ENCODE data around the gene PDK3. TPM values are rescaled to one million over a fixed set of nuclear protein-coding genes. Genes with fewer than 3 reads are reported as not detected.
A peak's percentile ranks its signal among the peaks of the same experiment; 100 is the strongest.

PDK3 gene
- polyA plus RNA-seq (ENCODE audit: insufficient read length in 4 of 4): 10 to 100 TPM in 1 of 4 donors, 1 to 10 TPM in 3; 3.7 to 10.5 (median 8.7) TPM

DNA sequence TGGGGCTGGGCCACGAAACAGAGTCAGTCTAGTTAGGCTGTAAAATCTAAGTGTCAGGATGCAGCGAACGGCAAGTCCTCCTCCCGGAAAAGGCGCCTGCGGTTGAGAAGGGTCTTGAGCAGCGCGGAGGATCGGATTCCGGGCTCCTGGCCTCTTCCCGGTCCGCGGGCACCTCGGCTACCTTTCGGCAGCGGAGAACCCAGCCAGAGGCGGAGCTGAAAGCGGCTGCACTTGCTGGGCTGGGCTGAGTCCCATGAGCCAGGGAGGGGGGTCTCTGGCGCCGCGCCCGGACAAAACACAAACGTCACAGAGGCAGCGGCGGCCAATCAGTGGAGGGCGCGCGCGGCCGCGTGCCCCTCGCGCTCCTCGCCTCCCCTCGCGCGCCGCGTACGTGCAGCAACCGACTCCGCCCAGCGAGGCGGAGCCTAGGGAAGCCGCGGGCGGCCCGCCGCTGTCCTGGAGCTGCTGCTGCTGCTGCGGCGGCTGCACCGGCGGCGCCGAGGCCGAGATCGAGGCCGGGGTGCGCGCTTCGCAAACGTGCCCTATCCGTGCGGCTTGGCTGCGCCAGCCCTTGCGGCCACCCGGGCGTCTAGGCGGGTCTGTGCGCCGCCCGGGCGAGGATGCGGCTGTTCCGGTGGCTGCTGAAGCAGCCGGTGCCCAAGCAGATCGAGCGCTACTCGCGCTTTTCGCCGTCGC lies at the start of gene PDK3:
Gene PDK3 (plus strand): TSS at position 451 of the 696 bp plus-strand sequence. CDS start 170 bp downstream, at position 621.
- DNase-seq (ENCODE audit: low read depth in 4 of 4, low spot score in 3 of 4): peak; percentile 53 to 78 (median 74)

DNA sequence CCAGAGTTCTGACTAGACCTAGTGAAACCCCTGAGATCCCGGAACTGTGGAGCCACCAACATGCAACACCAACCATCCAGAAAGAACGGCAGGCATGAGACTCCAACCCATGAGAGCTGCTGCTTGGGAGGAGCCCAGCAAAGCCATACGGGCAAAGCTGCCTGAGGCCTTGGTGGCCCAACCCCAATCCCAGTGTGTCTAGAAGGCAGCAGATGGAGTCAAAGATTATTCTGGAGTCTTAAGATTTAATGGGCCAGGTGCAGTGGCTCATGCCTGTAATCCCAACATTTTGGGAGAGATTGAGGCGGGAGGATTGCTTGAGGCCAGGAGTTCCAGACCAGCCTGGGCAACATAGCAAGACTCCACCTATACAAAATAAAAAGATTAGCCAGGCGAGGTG lies 49.2 kb upstream of the PDK3 start:
- no peak for DNase-seq (ENCODE audit: low read depth in 4 of 4, low spot score in 3 of 4)

DNA sequence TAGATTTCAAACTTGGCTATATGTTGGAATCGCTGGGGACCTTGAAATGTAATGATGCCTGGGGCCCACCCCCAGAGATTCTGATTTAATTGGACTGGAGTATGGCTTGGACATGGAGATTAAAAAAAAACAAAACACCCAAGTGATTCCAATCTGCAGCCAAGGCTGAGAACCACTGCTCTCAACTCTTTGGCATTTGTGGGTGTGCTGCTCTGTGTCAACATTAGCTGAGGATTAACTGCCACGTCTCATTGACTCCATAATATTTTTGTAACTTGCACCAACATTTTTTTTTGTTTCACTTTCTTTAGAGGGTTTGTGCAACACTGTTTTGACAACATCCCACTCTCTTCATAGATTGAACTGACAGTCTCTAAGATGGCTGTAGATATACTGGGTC lies 41.1 kb upstream of the PDK3 start:
- DNase-seq (ENCODE audit: low read depth in 4 of 4, low spot score in 3 of 4): no peak

DNA sequence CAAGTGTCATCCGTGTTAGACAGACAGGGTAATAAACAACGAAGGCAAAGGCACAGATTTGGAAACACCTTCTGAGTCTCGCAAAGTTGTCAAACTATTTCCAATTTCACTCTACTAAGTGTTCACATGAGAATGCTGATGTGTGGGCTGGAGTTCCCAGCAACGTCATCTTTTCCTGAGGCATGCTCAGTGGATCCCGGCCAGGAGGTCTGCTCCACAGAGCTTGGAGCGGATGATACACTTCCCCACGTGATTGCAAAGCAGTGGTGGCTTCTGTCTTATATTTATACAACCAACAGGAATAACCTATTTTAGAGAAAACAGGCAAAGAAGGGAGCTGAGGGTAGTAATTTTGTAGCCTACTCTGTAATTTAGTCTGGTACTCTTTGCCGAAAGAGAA lies 40.1 kb upstream of the PDK3 start:
- DNase-seq (ENCODE audit: low read depth in 4 of 4, low spot score in 3 of 4): no peak

DNA sequence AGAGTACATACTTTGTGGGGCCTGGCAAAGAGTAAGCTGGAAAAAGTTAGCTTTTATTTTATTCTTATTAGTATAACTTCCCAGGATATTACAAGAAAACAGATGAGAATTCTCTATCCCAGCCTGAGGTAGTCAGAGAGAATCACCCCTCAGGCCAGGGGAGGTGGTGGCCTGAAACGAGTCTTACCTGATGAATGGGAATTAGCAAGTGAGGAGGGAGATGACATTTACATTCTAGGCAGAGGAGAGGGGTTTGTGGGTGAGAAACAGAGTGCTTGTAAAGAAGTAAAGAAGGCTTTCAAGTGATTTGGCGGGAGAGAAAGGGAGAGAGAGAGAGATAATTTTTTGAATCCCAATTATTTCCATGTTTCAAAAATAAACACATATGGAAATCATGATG lies 39.3 kb upstream of the PDK3 start:
- DNase-seq (ENCODE audit: low read depth in 4 of 4, low spot score in 3 of 4): no peak

DNA sequence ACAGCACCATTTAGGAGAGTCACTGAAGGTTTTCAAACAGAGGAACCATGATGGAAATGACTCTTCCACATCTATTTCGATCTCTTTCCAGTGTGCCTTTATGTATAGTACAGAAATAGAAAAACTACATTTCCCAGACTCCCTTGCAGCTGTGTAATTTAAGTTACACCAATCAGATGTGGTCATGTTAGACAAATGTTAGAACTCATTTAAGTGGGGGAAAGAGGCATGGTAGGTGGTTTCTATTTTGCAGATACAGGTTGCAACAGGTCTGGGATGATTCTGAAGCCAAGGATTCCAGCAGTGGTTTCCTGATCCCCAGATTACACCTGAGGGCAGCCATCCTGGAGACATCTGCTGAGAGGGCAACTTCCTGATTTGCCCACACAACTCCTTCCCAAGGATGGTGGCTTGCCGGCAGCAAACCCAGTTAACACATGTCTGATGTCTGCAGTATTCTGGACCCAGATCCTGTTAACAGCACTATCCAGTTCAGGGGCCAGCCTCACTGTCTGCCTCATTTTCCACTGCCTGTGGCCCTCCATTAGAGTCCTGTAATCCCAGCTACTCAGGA lies 38.7 kb upstream of the PDK3 start:
- DNase-seq (ENCODE audit: low read depth in 4 of 4, low spot score in 3 of 4): no peak

DNA sequence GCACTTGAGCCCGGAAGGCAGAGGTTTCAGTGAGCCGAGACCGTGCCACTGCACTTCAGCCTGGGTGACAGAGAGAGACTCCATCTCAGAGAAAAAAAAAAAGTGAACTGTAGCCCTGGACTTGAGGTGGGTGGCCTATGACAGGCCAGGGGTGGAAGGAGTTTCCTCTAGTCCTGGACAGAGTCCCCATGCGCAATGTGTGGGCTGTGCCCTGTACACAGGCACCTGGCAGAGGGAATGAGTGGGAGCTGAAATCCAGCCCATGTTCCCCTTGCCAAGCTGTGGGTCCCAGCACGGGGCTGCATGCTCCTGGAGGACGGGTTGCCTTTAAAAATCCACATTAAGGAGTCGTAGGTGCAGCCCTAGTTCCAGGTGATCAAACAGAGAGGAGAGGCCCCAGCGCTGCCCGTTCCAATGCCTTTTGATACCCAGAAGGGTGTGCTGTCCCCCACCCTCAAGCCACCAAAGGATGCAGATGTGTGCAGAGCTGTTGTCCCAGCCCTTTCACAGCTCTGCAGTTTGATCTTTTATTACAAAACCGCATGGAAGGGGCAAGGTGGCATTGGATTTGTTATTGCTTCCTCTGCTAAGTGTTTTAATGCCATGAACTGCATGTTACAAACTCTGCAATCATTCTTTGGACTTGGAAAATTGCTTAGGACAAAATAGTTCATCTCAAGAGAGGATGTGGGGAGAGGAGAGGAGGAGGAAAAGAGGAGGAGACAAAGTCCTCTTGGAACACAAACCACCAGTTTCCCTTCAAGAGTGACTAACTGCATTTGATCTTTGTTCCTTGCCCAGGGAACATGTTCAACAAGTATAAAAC lies 38.0 kb upstream of the PDK3 start:
- no peak for DNase-seq (ENCODE audit: low read depth in 4 of 4, low spot score in 3 of 4)

DNA sequence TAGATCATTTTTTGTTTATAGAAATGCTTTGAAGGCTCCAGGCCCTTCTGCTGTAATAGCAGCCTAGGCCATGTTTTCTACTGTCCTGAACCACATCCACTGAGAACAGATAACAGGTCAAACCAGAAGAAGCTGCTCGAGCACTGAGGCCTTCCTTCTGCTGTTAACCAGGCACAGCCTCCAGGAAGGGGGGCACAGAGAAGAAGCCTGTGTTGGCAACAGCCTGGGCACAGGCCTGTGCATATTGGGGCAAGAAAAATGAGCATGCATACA lies 37.4 kb upstream of the PDK3 start:
- no peak for DNase-seq (ENCODE audit: low read depth in 4 of 4, low spot score in 3 of 4)

DNA sequence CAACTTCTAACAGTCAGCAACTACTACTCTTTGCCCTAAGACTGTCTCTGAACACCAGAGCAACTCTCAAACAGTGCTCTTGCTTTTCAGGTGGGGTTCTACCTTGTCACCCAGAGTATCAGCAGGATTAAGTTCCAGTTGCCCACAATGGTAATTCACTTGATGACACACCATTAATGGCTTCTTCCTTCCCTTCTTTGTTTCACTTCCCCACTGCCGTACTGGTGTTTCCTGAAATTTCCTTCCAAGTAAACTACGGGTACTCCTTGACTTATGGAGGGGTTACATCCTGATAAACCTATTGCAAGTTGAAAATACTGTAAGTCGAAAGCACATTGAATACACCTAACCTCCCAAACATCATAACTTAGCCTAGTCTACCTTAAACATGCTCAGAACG lies 36.6 kb upstream of the PDK3 start:
- no peak for DNase-seq (ENCODE audit: low read depth in 4 of 4, low spot score in 3 of 4)

DNA sequence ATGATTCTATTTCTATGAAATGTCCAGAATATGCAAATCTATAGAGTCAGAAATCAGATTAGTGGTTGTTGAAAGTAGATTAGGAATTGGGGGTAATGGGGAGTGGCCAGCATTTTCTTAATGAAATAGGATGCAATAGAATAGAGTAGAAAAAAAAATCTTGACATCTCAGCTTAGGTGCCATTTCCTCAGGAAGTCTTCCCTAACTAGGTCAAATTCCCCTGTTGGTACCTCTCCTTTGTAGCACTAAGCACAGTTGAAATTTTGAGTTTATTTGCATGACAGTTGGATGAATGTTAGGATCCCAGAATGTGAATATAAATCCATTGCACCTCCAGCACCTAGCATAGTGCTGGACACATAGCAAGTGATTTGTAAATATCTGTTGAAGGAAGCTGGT lies 30.0 kb upstream of the PDK3 start:
- DNase-seq (ENCODE audit: low read depth in 4 of 4, low spot score in 3 of 4): no peak

DNA sequence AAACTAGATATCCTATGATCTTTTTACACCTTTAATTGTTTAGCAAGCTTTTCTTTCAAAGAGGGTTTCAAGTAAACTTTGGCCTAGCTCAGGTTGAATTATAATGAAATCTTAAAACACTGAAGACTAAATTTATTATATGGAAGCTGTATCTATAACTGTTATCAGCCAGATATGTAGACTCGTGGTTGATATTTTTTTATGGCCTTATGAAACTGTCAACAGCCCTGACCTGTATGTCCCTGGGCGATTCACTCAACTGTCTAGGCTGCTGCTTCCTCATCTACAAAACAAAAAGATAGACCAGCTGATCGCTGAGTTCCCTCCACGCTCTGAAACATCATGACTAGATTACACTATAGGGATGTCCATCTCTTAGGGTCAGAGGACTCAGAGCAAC lies 21.2 kb upstream of the PDK3 start:
- no peak for DNase-seq (ENCODE audit: low read depth in 4 of 4, low spot score in 3 of 4)

DNA sequence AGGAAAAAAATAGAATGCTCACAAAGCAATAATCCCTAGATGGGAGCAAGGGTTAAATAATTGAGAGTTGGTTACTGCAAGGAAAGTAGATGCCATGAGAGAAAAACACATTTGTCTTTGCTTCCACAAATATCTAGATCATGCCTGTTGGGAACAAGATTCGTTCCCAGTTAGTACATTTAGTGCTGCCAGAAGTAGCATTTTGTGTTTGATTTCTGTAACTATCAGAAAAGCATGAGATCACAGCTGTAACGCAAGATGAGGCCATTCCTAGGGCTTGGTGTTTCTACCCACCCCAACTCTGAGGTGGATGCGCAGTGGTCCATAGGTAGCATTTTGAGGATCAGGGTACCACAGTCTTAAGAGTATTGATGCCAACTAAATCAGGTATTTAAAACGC lies 20.4 kb upstream of the PDK3 start:
- no peak for DNase-seq (ENCODE audit: low read depth in 4 of 4, low spot score in 3 of 4)

DNA sequence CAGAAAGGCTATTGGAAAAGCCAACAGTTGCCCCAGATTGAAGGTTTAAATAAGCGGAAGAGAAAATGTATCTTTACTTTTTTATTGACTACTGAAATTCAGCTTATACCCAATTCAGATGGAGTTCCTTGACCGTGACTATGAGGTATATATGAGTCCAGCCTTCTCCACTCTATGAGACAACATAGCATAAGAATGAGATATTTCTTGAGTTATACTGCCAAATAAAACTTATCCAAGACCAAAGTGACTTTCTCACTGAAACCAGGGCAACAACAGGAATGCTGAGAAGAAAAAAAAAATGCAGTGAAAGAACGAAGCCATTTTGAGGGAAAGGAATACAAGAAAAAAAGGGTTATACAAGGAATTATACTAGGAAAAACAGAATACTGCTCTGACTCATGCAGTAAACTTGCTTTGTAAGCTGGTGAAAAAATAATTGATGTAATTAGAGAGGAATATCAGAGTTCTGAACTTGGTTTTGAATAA lies 16.3 kb upstream of the PDK3 start:
- no peak for DNase-seq (ENCODE audit: low read depth in 4 of 4, low spot score in 3 of 4)

DNA sequence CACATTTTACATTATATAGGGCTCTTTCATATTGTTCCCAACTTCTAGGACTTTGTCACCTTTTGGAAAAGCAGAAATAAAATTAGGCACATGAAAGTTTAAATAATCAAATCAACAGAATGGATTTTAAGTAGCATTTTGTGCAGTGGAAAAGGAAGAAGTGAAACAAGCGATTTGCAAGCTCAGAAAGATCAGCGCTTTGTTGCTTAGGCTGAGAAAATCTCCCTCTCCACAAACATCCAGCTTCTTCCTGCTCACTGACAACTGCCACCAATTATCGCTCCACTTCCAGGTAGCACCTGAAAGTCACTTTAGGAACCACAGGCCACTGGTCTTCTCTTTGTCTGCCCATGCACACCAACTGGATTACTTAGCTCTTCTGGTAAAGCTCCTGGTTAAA lies 2.0 kb upstream of the PDK3 start:
- DNase-seq (ENCODE audit: low read depth in 4 of 4, low spot score in 3 of 4): no peak

DNA sequence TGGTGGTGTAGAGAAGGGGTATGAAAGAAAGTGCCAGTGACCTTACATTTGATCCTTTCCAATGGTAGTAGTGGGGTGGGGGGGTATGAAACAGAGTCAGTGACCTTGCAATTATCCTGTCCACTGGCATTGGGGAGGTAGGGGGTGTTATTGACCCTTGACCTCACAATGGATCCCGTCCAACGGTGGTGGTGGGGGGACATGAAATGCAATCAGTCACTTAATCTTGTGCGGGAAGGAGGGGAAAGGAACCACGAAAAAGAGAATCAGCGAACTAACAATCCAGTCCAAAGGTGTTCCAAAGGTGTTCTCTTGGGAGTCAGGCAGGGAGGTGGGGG lies 619 bp upstream of the PDK3 start:
- no peak for DNase-seq (ENCODE audit: low read depth in 4 of 4, low spot score in 3 of 4)

DNA sequence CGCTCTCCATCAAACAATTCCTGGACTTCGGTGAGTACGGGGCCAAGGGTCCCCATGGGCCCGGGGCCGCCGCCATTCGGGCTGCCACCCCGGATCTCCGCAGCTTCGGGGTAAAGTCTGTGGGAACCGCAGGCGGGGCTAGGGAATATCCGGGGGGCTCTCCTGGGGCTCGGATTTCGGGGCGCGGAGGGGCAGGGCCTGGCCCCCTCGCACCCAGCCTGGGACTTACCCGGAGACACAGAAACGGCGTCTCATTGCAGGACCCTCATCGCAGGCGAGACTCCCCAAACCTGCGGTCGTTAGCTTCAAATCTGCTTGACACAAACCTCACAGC lies 413 bp downstream of the PDK3 start:
- DNase-seq (ENCODE audit: low read depth in 4 of 4, low spot score in 3 of 4): no peak

DNA sequence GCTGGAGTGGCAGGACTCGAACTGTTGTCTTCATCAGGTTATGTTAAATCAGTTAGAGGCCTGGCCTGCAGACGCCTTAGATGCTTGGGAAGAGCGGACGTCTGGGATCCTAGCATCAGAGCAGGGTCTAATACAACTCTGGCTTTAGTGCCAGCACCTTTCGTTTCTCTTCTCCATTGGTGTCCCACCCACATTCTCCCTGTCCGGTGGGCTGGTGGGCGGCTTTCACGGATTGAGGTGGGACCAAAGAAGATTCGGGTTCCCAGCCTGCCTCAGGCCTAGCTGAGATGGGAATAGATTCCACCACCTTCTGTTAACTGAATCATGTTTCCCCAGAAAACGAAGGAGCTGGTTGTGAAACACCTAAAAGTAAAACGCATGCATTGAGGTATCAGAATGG lies 939 bp downstream of the PDK3 start:
- DNase-seq (ENCODE audit: low read depth in 4 of 4, low spot score in 3 of 4): no peak

DNA sequence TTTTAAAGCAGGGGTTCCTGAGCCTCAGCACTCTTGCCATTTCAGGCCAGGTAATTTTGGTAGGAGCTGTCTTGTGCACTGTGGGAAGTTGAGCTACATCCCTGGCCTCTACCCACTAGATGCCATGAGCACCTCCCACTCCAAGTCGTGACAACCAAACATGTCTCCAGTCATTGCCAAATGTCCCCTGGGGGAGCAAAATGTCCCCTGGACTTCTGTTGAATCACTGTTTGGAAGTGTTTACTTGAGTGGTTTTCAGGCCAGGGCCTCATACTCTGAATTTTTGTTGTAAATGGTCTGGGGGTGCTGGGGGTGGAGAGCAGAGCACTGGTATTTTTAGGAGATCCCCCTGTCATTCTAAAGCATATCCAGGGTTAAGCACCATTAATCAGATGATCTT lies 3.2 kb downstream of the PDK3 start:
- no peak for DNase-seq (ENCODE audit: low read depth in 4 of 4, low spot score in 3 of 4)

DNA sequence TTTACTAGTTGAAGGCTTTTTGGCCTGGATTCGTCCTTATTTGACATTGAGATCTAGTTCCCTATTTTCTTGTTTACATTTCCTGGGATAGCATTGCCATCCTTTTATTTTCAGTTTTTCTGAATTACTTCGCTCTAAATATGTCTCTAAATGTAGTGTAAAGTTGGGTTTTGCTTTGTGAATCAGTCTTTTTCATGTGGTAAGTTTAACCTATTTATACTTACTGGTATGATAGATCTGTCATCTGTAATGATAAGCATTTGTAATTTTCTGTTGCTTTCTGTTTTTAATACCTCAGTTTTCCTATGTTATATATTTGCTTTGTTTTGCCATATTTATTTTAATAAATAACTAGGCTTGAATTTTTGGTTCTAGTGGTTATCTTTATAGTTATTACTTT lies 6.7 kb downstream of the PDK3 start:
- no peak for DNase-seq (ENCODE audit: low read depth in 4 of 4, low spot score in 3 of 4)

DNA sequence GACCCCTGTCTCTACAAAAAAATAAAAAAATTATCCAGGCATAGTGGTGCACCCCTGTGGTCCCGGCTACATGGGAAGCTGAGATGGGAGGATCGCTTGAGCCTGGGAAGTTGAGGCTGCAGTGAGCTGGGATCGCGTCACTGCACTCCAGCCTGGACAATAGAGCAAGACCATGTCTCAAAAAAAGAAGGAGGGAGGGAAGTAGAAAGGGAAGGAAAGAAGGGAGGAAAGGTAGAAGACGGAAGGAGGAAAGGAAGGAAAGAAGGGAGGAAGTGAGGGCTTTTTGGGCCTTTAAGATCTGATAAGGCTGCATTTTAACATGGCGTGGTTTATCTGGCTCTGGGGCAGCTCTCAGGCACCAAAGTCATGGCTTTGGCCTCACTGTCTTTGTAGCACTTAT lies 10.4 kb downstream of the PDK3 start:
- DNase-seq (ENCODE audit: low read depth in 4 of 4, low spot score in 3 of 4): no peak

DNA sequence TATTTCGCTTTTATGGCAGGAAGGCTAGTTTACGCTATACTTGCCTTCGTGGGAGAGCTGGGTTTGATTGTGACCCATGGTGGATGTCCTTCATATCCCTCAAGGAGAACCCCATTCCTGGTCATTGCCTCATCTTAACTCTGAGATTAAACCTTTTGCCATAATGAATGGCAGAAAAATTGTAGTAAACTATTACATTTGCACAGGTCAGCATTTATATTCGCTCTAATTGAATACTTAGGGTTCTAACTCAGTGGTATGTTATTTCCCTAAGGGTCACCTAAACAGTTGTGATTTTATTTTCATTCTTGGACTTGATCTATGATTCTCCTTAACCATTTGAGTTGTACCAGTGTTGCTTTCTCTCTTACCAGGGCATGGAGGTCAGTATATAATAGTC lies 13.4 kb downstream of the PDK3 start:
- no peak for DNase-seq (ENCODE audit: low read depth in 4 of 4, low spot score in 3 of 4)

DNA sequence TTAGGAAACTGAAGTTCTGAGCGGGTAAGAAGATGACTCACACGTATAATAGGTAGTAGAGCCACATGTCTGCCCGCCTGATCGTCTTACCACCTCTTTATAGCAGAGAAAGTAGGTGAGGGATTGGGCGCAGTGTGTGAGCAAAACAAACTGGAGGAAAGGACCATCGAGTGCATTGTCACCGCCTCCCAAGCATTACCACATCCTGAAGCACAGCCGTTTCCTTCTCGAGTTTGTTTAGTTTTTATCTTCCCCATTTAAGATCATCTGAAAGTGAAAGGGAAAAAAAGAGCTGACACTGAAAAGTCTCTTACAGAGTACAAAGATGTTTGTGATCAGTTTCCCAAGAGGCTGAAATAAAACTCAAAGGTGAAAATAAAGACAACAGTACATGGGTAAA lies 14.8 kb downstream of the PDK3 start:
- DNase-seq (ENCODE audit: low read depth in 4 of 4, low spot score in 3 of 4): no peak

Measured in left renal pelvis (tissue), 4 donors.